Measurements from ENCODE around the gene GAK. TPM values are rescaled to one million over a fixed set of nuclear protein-coding genes. Genes with fewer than 3 reads are reported as not detected.

GAK gene
- polyA plus RNA-seq, 1 donor from 2014 or later, result 58.8 TPM

- Histone ChIP-seq H2AFZ (ENCODE audit: low read depth, low read length) (no peak overlapping the region), H3K9ac (ENCODE audit: low read length) (no peak overlapping the region), H4K20me1 (ENCODE audit: insufficient read depth) (no peaks in the 10 kb centered on the region), H3K27ac (ENCODE audit: low read length) (no peak overlapping the region), H3K79me2 (replicated peaks; ENCODE audit: insufficient read depth, low read length) (no peaks in the 10 kb centered on the region), H3K9me2 (ENCODE audit: insufficient read depth, low read length) (no peaks in the 10 kb centered on the region), H3K4me3 (ENCODE audit: low read length) (no peak overlapping the region), H3K27me3 (ENCODE audit: insufficient read depth, low read depth, low read length) (no peaks in the 10 kb centered on the region), H3K4me2 (ENCODE audit: low read length) (no peak overlapping the region), H3K36me3 (ENCODE audit: insufficient read depth, low read length) (no peaks in the 10 kb centered on the region), H3K9me3 (ENCODE audit: low read length) (peaks cover under 1% of the 10 kb centered on the region), H3F3A (ENCODE audit: insufficient read depth, low read length, poor library complexity, severe bottlenecking) (no peaks in the 10 kb centered on the region)
- no peak for TF ChIP-seq POLR2AphosphoS5 (IDR thresholded peaks at IDR 0.05)
- TF ChIP-seq CTCF (IDR thresholded peaks at IDR 0.05; ENCODE audit: poor library complexity, severe bottlenecking), result no peak
- no peak for TF ChIP-seq MXI1 (conservative IDR thresholded peaks at IDR 0.05; ENCODE audit: poor library complexity, severe bottlenecking)
- TF ChIP-seq RAD21 (conservative IDR thresholded peaks at IDR 0.05), result no peak
- no peak for TF ChIP-seq SMC3 (conservative IDR thresholded peaks at IDR 0.05; ENCODE audit: poor library complexity)
- no peak for TF ChIP-seq REST (IDR thresholded peaks at IDR 0.05; ENCODE audit: borderline replicate concordance)
- no peak for TF ChIP-seq EZH2 (IDR thresholded peaks at IDR 0.05; ENCODE audit: borderline replicate concordance, insufficient read depth, low read length, poor library complexity, severe bottlenecking)
- TF ChIP-seq EP300 (conservative IDR thresholded peaks at IDR 0.05; ENCODE audit: poor library complexity, severe bottlenecking), result no peak
Observed at GRCh38 chr4:832536-832935, 99.6 kb downstream of the GAK start.

- no peaks in the 10 kb centered on the region for H3K36me3 ChIP-seq (ENCODE audit: insufficient read depth, low read length)
- no peaks in the 10 kb centered on the region for H3K79me2 ChIP-seq (replicated peaks; ENCODE audit: insufficient read depth, low read length)
- TF ChIP-seq RAD21 (conservative IDR thresholded peaks at IDR 0.05), result no peak
- TF ChIP-seq SMC3 (conservative IDR thresholded peaks at IDR 0.05; ENCODE audit: poor library complexity), result no peak
- TF ChIP-seq EZH2 (IDR thresholded peaks at IDR 0.05; ENCODE audit: borderline replicate concordance, insufficient read depth, low read length, poor library complexity, severe bottlenecking), result no peak
- no peak for TF ChIP-seq TAF1 (IDR thresholded peaks at IDR 0.05; ENCODE audit: low read depth)
- TF ChIP-seq MXI1 (conservative IDR thresholded peaks at IDR 0.05; ENCODE audit: poor library complexity, severe bottlenecking), result no peak
- no peak overlapping the region for H3K4me2 ChIP-seq (ENCODE audit: low read length)
- H3F3A ChIP-seq (ENCODE audit: insufficient read depth, low read length, poor library complexity, severe bottlenecking), result no peaks in the 10 kb centered on the region
- H2AFZ ChIP-seq (ENCODE audit: low read depth, low read length), result no peak overlapping the region
- H3K27me3 ChIP-seq (ENCODE audit: insufficient read depth, low read depth, low read length), result no peaks in the 10 kb centered on the region
- H4K20me1 ChIP-seq (ENCODE audit: insufficient read depth), result no peaks in the 10 kb centered on the region
- H3K9me2 ChIP-seq (ENCODE audit: insufficient read depth, low read length), result no peaks in the 10 kb centered on the region
- H3K9me3 ChIP-seq (ENCODE audit: low read length), result no peaks in the 10 kb centered on the region
- H3K9ac ChIP-seq (ENCODE audit: low read length), result no peak overlapping the region
- H3K4me3 ChIP-seq (ENCODE audit: low read length), result no peak overlapping the region
- H3K27ac ChIP-seq (ENCODE audit: low read length), result no peak overlapping the region
Observed at GRCh38 chr4:832108-832507, 100.0 kb downstream of the GAK start.

GRCh38 chr4:831483-831805 lies 100.7 kb downstream of the GAK start:
- no peak overlapping the region for H3K27ac ChIP-seq (ENCODE audit: low read length)
- H3K9me2 ChIP-seq (ENCODE audit: insufficient read depth, low read length), result no peaks in the 10 kb centered on the region
- TF ChIP-seq EZH2 (IDR thresholded peaks at IDR 0.05; ENCODE audit: borderline replicate concordance, insufficient read depth, low read length, poor library complexity, severe bottlenecking) (no peak), REST (IDR thresholded peaks at IDR 0.05; ENCODE audit: borderline replicate concordance) (no peak), CTCF (IDR thresholded peaks at IDR 0.05; ENCODE audit: poor library complexity, severe bottlenecking) (no peak), EP300 (conservative IDR thresholded peaks at IDR 0.05; ENCODE audit: poor library complexity, severe bottlenecking) (no peak), POLR2AphosphoS5 (IDR thresholded peaks at IDR 0.05) (no peak), MXI1 (conservative IDR thresholded peaks at IDR 0.05; ENCODE audit: poor library complexity, severe bottlenecking) (no peak), SMC3 (conservative IDR thresholded peaks at IDR 0.05; ENCODE audit: poor library complexity) (no peak)
- no peaks in the 10 kb centered on the region for H3K79me2 ChIP-seq (replicated peaks; ENCODE audit: insufficient read depth, low read length)
- no peak overlapping the region for H3K9ac ChIP-seq (ENCODE audit: low read length)
- no peaks in the 10 kb centered on the region for H3F3A ChIP-seq (ENCODE audit: insufficient read depth, low read length, poor library complexity, severe bottlenecking)
- no peaks in the 10 kb centered on the region for H3K36me3 ChIP-seq (ENCODE audit: insufficient read depth, low read length)
- H2AFZ ChIP-seq (ENCODE audit: low read depth, low read length), result no peak overlapping the region
- H3K27me3 ChIP-seq (ENCODE audit: insufficient read depth, low read depth, low read length), result peaks cover 2% of the 10 kb centered on the region
- no peaks in the 10 kb centered on the region for H4K20me1 ChIP-seq (ENCODE audit: insufficient read depth)
- H3K9me3 ChIP-seq (ENCODE audit: low read length), result no peaks in the 10 kb centered on the region
- no peak overlapping the region for H3K4me2 ChIP-seq (ENCODE audit: low read length)
- H3K4me3 ChIP-seq (ENCODE audit: low read length), result no peak overlapping the region
